GM12878 (cell line): Measurements from ENCODE around the gene BCKDHB.

Source experiments
- CEBPB ChIP-seq, 2 experiments: fragments of 150-350 bp in 1 of 2; IDR thresholded peaks; 2 replicates each; pipeline ENCODE4 v1.6.1; 2012 to 2014; ENCODE audit warnings: low read depth in 2 of 2, low read length in 2 of 2, borderline replicate concordance in 1 of 2, inconsistent platforms in 1 of 2
- CREB1 ChIP-seq: IDR thresholded peaks from 2 replicates; pipeline ENCODE4 v1.6.1; 2012; ENCODE audit warnings: low read depth, mild to moderate bottlenecking, inconsistent platforms
- CTCF ChIP-seq, 3 experiments: IDR thresholded peaks in 2 of 3; conservative IDR thresholded peaks in 1 of 3; 2 replicates each; pipeline ENCODE4 v1.5.1; 2011; ENCODE audit warnings: low read depth in 3 of 3, low read length in 3 of 3, mild to moderate bottlenecking in 3 of 3, control low read depth in 2 of 3, moderate library complexity in 2 of 3, inconsistent platforms in 1 of 3, mixed read lengths in 1 of 3; ENCODE audit not compliant: control insufficient read depth in 2 of 3, insufficient read depth in 1 of 3; ENCODE audit errors: extremely low read depth in 1 of 3
- E2F4 ChIP-seq: IDR thresholded peaks from 2 replicates; pipeline ENCODE4 v1.6.1; 2012; ENCODE audit warnings: low read depth, low read length, improper control_type of control experiment
- EZH2 ChIP-seq: IDR thresholded peaks from 2 replicates; pipeline ENCODE4 v1.6.1; 2012; ENCODE audit warnings: low read depth, mild to moderate bottlenecking, control low read depth, inconsistent platforms, low read length, borderline replicate concordance; ENCODE audit not compliant: control insufficient read depth
- HDGF ChIP-seq: fragments of 450-650 bp; IDR thresholded peaks from 2 replicates; pipeline ENCODE4 v1.6.1; 2016; ENCODE audit warnings: antibody characterized with exemption
- NFYB ChIP-seq: IDR thresholded peaks from 2 replicates; pipeline ENCODE4 v1.6.1; 2011; ENCODE audit warnings: low read depth, mild to moderate bottlenecking, low read length, improper control_type of control experiment, moderate library complexity; ENCODE audit not compliant: insufficient read depth
- POLR2AphosphoS2 ChIP-seq: IDR thresholded peaks from 2 replicates; pipeline ENCODE4 v1.6.1; 2011; ENCODE audit warnings: low read depth, mild to moderate bottlenecking, low read length, improper control_type of control experiment, moderate library complexity
- POLR2AphosphoS5 ChIP-seq: IDR thresholded peaks from 2 replicates; pipeline ENCODE4 v1.6.1; 2011; ENCODE audit warnings: mild to moderate bottlenecking, low read length, inconsistent platforms
- USF1 ChIP-seq: IDR thresholded peaks from 2 replicates; pipeline ENCODE4 v1.6.1; 2011; ENCODE audit warnings: borderline replicate concordance, low read depth, mild to moderate bottlenecking, moderate library complexity, mixed read lengths, low read length; ENCODE audit not compliant: insufficient read depth; ENCODE audit errors: extremely low read length

- TF ChIP-seq USF1, result no peak
- no peak for TF ChIP-seq POLR2AphosphoS5
- no peak for TF ChIP-seq CEBPB (IDR thresholded peaks at IDR 0.05; ENCODE audit: borderline replicate concordance in 1 of 2, low read depth in 2 of 2, low read length in 2 of 2)
- no peak for TF ChIP-seq CREB1
- TF ChIP-seq CTCF (IDR thresholded peaks at IDR 0.05 in 2 of 3, conservative IDR thresholded peaks at IDR 0.05 in 1 of 3; ENCODE audit: control insufficient read depth in 2 of 3, extremely low read depth in 1 of 3, insufficient read depth in 1 of 3, low read depth in 3 of 3, low read length in 3 of 3), result no peak
- no peak for TF ChIP-seq EZH2
- TF ChIP-seq NFYB, result no peak
- no peak for TF ChIP-seq E2F4
- no peak for TF ChIP-seq POLR2AphosphoS2
- no peak for TF ChIP-seq HDGF
Observed at GRCh38 chr6:80250391-80250997, 144.0 kb downstream of the BCKDHB start.
